Measurements from ENCODE around the gene NR1I3.
"Not testable (repeated sequence)": the region's sequence is repeated elsewhere in the genome, so short reads cannot be mapped to it uniquely, and the experiment has no call there.

NR1I3 gene

DNA sequence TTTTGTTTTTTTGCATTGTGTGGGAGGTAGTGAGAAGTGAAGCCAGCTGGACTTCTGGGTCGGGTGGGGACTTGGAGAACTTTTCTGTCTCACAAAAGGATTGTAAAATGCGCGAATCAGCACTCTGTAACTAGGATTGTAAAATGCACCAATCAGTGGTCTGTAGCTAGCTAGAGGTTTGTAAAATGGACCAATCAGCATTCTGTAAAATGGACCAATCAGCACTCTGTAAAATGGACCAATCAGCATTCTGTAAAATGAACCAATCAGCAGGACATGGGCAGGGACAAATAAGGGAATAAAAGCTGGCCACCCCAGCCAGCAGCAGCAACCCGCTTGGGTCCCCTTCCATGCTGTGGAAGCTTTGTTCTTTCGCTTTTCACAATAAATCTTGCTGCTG, 12.1 kb upstream of the NR1I3 start:
- not testable (repeated sequence) for DNase-seq

DNA sequence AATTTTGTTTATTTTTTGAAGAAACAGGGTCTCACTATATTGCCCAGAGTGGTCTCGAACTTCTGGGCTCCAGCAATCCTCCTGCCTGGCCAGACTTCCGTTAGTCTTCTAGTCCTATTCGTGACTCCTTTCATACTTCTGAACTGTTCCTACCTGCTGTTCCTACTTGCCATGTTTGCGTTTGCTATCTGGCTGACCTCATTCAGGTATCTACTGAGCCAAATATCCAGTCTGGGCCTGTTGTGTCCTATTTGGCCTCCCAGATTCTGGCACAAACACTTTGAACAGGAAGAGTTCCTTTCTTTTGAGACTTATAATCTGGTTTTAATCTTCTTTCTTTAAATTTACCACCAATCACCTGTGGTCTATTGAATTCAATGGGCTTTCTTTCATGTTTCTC, 6.9 kb upstream of the NR1I3 start:
- DNase-seq: no peak

DNA sequence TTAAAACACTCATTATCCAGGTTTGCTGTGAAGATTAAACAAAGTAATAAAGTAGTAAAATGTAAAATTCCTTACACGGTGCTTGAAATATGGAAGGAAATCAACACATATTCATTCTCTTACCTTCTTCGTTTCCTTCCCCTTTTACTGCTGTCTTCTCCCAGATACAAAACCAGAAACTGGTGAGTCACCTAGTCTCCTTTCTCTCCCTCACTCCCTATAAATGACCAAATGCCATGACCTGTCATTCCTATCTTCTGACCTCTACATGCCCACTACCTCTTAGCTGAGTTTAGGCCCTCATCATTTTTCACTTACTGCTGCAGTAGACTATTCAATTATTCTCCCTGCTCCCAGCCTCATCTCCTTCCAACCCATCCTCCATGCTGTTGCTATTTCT, 4.3 kb upstream of the NR1I3 start:
- no peak for DNase-seq

DNA sequence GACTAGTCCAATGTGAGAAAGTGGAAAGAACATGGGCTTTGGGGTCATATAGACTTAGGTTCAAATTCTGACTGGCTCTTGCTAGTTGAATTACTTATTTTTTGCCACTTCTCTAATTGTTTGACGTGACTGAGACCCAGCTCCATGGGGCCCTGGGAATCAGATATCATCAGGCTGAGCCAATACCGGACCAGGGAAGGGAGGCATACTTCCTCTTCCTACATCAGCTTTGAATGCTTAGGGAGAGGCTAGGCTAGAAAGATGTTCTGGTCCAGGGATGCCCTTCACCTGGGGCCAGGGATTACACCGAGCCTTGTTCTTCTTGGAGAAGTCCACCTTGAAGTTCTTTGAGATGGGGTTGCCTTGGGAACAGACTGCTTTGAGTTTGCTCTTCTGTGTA, 3.7 kb upstream of the NR1I3 start:
- DNase-seq: no peak

DNA sequence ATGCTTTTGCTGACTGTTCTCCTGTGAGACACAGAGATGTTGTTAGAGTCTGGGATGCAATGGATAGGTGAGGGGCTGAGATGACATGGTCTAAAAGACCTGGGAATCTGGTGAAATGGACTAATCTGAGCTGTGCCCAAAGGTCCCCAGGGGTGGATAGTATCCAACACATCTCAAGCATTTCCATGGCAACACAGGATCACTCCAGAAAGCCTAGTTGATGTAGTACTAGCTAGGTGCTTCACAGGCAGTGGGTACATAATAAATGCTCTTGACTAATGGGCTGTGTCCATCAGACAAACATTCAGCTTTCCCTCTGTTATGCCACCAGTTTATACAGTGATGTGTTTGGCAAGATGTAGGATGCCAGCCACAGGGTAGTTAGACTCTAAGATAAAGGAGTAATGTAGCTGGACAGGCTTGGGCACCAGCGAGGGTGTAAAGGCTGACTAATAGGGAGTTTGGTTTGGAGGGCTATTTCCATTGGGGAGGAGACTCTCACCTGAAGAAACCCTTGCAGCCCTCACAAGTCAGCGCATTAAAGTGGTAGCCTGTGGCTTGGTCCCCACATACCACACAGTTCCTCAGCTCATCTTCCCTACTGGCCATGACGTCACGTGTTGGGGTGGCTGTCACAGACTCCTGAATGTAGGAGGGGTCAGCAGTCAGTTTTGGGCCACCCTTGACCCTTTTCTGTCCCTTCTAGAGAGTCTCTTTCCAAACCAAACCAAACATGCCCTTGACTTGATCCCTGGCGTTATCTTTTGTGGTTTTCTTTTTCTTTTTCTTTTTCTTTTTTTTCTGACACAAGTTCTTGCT, 1.8 kb downstream of the NR1I3 start:
- no peak for DNase-seq

DNA sequence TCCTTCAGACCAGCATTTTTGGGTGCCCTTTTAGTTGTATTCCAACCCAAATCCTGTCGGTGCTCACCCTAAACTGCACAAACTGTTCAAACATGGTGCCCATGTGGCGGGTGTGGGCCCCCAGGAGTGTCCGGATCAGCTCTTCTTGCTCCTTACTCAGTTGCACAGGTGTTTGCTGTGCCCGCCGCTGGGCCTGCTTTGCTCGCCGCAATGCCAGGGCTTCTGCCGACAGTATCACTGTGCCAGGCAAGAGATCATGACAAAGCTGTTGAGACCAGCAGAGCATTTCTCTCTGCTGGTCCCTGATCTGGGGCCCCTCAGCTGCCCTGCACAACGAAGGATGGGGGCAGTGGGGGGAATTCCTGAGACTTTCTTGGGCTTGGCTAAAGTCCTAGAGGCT, 4.9 kb downstream of the NR1I3 start:
- DNase-seq: no peak

DNA sequence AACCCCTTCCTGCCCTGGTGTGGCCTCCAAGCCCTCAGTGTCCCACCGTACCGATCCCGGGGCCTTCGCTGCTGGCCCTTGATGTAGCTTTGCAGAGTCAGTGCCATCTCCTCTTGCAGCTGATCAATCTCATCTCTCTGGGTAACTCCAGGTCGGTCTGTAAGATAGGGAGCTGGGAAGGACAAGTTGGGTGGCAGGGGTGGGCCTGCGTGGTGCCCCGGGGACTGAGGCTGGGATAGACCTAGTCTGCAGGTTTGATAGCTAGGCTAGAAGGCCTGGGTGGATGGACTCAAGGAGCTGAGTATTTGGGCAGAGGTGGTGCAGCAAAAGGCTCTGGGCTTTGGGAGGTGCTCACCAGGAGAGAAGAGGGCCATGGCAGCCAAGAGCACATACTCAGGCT, 7.2 kb downstream of the NR1I3 start:
- DNase-seq: no peak

DNA sequence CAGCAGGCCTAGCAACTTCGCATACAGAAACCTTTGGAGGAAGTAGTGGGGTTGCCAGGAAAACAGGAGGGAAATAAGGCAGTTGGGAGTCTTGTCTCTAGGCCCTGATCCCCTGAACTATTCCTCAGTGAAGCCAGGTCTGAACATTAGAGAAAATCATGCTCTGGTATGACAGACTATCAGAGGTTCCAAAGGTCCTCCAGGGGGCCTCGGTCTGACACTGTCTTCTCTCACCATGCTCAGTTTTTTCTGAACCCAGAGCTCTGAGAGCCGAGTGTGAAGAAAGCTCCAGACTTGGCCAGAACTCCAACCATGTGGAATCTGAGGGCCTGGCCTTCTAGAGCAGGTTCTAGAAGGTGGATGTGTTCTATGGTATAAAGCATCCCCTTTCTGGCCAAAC, 8.1 kb downstream of the NR1I3 start:
- no peak for DNase-seq

DNA sequence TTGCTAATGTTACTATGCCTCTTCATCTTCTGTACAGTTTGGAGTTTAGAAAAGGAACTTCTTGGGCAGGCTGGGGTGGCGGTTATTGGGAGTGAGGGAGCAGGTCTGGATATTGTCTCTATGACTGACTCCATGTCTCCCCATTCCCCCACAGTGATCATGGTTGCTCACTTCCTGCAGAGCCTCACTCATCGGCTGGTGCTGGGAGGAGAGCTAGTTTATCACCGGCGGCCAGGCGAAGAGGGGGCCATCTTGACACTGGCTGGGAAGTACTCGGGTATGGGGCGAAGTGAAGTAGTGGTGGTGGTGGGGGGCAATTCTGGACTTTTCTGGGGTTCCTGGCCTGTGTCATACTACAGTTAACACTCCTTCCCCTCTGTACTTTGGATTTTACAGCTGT, 10.0 kb downstream of the NR1I3 start:
- no peak for DNase-seq

DNA sequence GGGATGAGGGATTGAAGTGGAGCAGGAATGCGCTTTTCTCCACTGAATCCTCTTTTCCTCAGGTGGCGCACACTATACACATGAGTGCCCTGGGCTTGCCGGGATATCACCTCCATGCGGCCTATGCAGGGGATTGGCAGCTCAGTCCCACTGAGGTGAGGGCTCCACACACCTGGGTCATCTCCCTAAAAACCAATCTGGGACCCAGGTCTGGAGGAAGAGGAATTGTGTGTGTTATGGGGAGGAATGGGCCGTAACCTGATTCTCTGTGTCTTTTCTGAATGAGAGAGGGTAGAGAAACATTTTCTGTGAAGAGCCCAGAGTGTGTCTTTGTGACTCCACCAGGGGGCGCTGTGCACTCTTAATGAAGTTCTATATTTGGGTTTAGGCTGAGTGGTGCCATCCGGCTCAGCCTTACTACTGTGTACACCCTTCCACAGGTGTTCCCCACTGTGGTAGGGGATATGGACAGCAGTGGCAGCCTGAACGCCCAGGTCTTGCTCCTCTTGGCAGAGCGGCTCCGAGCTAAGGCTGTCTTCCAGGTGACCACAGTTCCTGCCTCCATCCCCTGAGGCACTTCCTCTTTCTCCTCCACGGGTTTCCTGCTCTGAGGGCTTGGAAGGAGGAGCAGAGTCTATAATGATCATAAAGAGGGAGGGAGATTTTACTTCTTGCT, 10.7 kb downstream of the NR1I3 start:
- DNase-seq: peak; percentile 95

DNA sequence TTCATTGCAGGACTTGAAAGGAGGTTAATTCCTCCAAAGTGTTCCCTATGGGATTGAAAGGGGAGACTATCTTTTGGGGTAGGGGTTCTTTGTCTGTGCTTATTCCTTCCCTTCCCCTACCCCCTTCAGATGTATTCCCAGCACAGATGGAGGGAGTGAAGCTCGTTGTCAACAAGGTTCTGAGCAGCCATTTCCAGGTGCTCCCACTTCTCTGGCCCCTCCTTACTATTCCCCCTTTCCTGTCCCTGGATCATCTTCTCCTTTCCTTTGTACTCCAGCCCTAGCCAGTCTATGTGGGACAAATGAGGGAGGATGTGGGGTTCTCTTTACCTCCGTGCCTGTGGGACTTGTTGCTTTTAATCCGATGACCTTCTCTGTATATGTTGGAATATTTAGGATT, 11.2 kb downstream of the NR1I3 start:
- DNase-seq: no peak

DNA sequence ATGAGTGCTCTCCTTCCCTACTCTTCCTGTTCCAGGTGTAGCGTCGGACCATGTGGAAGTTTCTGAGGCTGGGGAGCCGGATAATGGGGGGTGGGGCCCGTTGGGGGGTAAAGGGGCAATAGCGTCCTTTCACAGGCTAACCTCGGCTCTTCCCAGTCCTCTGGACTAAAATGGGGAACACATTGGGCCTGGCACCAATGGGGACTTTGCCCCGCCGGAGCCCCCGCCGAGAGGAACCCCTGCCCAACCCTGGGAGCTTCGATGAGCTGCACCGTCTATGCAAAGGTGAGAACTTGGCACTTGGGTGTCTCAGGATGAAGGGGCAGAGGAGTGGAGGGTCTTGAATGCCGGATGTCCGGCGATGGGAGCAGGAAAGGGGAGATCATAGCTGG, 11.7 kb downstream of the NR1I3 start:
- peak; percentile 70 for DNase-seq

DNA sequence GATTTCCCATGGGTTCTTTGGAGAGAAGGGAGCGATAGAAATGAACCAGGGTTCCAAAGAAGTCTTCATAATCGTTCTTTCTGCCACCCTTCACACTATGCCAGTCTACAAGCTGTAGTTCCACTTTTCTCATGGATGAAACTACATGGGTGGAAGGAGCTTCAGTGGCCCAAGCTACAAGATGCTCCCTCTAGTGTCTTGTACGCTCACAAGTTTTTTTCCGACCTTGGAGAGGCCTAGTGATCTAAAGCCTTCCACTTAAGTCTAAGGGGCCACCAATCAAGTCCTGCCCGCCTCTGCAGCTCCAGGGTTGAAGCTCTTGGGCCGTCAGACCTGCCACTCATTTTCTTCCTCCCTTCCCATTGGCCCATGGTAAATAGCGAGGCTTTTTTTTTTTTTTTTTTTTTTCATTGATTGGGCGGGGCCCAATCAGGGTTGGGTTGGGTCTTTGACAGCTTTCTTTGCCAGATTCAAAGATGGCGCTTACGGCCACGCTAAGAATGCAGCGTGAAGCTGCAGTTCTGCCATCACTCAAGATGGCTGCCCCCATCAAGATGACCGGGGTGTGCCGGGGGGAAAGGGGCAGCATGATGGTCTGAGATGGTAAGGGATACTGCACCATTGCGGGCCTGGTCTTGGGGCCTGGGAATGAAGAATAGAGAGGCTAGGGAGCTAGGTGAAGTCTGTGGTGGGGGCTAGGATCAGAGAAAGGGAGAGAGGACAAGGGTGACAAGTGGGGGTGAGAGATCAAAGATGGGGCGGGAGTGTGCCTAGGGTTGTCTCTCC, 12.3 kb downstream of the NR1I3 start, which contains the start of gene TOMM40L:
TOMM40L (plus strand) TSS at position 527 of the 786 bp plus-strand sequence. CDS start 430 bp downstream, outside the sequence.
- DNase-seq: peak; percentile 91

DNA sequence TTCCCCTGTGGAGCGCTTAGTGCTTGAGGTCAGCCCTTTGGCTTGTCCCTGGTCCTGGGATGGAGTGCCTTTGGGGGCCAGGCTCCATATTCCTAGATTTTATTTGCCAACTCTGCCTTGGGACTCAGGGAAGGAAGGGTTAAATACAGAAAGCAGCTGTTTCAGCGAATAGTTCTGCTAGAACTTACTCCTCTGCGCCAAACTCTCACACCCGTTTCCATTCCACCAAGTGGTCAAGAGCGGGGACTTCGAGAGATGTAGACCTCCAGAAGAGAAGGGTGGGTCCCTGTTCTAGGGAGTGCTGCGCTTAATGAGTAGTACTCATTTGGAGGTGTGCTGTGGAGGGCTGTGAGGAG, 12.8 kb downstream of the NR1I3 start:
- no peak for DNase-seq

DNA sequence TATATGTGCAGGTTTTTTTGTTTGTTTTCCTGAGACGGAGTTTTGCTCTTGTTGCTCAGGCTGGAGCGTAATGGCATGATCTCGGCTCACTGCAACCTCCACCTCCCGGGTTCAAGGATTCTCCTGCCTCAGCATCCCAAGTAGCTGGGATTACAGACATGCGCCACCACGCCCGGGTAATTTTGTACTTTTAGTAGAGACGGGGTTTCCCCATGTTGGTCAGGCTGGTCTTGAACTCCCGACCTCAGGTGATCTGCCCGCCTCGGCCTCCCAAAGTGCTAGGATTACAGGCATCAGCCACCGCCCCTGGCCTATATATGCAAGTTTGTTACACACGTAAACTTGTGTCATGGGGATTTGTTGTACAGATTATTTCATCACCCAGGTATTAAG, 13.3 kb downstream of the NR1I3 start:
- DNase-seq: not testable (repeated sequence)

DNA sequence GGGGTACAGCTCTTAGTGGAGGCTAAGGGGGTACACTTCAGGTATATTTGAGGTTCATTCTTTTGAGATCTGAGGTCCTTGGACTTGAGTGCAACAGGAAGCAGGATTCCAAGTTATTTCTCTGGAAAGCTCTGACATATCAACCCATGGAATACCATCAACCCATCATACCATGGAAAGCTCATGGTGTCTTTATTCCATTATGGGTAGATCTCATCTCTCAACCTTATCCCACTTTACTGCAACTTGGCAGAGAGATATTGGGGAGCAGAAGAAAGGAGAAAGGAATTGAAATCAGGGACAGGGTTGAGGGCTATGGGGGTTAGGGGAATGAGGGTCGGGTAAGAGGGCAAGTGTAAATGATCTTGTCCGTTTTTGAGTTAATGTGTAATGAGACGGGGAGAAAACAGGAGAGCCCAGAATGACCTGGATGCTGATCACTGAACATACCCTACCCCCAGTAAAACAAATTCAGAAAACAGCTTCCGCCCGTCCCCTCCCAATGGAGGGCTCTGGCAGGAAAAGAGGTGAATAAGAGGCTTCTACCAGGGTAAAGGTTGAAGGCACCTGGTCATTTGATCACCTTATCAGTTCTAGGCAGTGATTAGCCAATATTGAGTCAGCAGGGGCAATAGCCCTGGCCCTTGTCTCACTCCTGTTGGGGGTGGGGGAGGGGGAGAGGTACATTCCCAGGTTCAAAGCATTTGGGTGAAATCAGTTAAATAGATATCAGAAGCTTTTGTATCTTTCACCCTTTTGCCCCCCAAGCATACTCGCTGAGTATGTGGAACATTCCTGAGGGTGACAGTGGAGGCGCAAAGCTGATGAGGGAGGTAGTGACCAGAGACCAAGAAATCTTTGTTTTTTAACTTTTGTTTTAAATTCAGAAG, 14.0 kb downstream of the NR1I3 start:
- DNase-seq: no peak

DNA sequence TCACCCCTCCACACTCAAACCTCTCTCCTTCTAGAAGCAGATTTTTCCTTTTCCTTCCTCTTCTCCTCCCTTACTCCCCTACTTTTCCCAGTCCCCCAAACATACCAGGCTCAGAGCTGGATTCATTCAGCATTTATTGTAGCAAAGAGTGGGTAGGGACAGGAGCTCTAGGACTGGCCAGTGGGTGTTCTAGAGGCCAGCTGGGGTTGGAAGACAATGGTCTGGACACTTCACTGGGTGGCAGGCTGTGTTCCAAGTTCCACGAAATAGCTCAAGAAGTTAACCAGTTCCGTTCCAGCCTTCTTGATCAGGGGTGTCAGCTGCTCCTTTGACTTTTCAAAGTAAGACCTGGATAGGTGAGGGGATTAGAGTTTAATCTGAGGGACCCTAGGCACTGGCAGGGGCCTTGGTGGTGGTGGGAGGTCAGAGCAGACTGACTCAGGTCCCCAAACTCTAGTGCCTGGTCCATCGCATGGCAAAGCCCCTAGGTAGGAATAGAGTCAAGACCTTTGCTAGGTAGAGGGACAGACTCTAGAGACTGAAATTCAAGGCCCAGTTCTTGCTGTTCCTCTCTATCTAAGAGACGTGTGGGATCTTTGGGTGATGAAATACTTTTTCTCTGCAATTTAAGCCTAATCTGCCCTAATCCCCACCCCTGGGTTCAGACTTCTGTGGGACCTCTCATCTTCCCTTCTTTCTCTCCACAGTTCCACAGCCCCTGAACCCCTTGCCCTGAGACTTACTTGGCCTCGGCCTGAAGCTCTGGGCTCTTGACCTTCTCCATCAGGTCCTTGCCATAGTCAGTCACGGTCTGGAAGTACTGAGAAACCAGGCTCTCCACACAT, 15.6 kb downstream of the NR1I3 start:
- no peak for DNase-seq

DNA sequence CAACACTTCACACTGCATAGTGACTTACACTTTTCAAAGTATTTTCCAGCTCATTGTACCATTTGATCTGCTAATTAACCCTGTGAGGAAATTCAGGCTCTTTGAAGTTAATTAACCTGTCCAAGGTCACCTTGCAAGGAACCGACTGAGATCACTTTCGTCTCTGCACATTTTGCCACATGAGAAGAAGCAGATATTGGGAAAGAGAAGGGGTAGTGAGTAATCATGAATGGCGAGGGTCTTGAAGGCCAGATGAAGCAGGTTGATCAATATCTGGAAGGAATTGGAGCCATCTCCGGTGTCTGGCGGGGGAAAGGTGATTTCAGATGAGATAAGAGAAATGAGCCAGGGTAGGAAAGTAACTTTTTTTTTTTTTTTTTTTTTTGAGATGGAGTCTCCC, 18.0 kb downstream of the NR1I3 start:
- DNase-seq: no peak

DNA sequence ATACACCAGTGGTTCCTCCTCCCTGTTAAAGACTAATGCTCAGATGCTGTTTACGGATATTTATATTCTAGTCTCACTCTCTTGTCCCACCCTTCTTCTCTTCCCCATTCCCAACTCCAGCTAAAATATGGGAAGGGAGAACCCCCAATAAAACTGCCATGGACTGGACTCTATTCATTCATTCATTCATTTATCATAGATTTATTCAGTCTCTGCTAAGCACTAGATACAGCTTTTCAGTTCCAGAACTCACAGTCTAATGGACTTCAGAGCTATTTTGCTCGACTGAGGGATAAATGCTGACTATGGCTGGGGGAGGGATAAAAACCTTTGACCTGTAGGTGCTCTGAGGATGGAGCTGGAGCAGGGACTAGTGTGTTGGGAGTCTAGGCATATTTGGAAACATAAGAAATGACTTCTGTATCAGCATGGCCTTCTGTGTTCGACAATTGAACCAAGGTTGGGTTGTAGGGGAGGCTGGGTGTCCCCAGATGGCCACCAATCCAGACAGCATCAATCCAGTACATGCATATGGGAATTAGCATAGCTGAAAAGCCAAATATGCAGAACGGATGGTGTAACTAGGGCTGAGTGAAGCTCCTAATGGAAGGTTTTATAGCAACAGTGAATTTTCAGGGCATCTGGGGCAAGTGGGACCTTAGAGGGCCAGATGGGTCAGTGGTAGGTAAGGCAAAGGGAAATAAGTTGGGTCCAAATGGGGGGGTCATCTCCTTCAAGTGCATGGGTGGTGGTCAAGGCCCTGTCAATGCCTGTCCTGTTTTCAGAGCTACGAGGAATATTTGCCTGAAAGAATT, 18.7 kb downstream of the NR1I3 start:
- no peak for DNase-seq

DNA sequence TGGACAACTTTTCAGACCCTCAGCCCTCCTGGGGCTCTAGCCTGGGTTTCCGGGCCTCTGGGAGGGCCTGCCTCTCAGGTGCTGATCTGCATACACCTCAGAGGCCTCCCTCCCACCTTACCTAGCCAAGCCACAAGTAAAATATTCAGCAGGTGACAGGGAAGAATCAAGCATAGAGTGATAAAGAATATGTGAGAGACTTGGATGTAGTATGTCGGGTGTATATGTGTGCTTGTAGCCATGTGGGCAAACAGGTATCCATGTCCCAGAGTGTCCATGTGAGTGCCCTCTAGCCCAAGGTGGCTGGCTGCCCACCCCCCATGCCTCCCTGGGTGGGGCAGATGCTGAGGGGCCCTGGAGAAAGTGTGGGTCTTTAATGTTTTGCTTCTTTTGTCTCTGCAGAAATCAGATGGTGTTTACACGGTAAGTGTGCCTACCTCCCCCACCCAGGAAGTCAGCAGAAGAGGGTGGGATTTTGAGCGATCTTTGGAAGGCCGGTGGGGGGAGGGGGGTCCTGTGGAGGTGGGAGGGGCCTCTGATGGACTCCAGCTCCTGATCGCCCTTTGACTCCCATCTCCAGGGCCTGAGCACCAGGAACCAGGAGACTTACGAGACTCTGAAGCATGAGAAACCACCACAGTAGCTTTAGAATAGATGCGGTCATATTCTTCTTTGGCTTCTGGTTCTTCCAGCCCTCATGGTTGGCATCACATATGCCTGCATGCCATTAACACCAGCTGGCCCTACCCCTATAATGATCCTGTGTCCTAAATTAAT, 19.5 kb downstream of the NR1I3 start:
- DNase-seq: no peak
